ENCODE data around the gene BRI3.

The BRI3 gene

DNA sequence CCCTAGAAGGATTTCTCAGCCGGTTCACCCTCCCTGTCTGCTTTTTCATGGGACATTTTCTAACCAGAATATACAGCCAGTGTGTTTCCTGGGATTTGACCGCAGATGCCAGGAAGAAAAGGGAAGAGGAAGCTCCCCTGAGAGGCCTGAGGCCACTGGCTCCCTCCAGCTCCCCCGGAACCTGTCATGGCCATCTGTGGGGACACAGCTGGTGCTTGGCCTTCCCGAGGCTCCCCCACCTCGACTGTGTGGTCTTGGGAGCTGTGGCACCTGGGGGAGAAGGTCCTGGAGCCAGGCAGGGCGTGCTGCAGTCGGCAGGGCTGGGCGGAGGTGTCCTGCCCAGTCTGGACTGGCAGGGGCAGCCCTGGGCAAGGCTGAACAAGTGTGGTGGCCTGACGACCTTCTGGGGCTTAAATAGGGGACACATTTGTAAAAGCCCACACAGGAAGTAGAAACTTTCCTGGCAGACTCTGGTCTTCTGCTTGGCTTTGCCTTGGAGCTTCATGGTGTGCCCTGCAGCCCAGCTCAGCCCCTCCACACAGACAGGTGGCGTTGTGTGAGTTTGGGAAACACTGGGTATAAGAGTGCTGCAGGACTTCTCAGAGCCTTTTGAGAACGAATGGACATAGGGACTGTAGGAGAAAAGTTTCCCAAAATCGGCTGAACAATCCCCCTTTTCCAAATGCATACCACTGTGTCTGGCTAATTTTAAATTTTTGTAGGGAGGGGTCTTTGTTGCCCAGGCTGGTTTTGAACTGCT lies 6.8 kb downstream of the BRI3 start:
- DNase-seq: no peak

DNA sequence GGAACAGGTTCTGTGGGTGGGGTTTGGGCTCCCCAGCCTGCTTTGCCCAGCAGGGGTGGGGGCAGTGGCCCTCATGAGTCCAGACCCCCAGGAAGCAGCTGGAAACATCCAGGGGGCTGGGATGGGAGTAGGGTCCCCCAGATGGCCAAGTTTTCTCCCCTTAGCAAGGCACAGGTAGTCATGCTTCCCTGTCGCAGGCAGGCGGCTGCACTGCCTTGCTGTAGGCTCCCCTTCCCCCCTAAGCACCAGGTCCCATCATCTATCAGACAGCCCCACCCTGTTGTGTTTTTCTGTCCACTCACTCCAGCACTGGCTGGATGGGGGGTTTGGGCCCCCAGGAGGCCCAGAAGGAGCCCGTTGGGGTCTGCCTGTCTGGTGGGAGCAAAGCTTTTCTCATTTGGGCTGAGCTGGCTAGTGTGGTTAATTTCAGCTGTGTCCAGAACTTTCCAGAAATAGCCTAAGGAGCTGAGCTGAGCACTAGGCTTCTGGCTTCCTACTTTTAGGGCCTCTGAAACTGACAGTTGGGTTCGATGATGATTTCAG lies 7.9 kb downstream of the BRI3 start:
- DNase-seq: no peak

DNA sequence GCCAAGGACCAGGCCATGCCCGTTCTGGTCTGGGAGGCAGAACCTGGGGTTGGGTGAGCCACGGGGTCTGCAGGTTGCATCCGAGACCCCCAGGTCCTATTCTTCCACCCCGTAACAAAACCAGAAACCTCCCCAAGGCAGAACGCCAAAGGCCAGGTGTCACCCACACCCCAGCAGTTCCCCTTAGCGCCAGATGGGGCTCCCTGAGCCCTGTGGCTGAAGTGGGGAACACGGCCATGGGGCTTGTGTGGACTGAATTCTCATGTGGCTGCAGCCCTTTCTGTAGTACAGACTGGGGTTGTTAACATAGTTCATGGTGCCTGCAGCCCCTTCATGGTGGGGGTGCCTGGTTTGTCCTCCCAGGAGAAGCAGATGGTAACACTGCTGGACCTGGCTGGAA lies 10.2 kb downstream of the BRI3 start:
- no peak for DNase-seq

DNA sequence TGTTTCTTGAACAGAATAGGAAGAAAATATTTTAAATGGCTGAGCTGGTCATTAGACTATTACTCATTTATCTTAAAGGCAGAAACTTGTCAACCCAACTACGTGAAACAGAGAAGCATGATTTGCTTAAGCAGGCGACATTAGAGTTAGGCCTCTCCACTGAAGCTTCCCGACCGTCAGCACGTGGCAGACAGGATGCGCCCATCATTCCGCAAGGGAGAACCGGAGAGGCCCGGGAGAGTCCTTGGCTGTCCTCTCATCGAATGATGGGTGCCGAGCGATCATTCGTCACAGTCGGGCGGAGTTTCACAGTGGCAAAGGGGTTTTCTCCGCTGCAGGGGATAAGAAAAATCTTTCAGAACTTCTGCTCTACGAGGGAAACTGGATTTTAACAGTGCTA lies 11.8 kb downstream of the BRI3 start:
- DNase-seq: no peak

GRCh38 chr7:98293746-98294145 lies 12.3 kb downstream of the BRI3 start:
- DNase-seq: no peak

DNA sequence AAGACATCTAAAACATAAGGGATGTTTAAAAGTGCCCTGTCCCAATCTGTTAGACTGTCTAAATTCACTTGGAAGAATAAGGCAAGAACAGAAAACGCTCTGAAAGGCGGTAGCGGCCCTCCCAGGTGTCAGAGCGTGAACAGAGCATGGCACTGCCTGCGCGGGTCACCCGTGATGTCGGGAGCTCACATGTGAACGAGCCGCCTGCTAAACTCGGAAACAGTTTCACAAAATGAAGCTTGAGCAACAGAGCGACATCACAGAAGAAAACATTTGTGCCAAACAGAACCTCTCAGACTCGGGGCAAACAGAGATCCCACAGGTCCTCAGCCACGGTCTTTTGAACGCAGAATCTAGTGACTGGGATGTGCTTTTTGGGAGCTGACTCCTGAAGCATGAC lies 12.8 kb downstream of the BRI3 start:
- no peak for DNase-seq

DNA sequence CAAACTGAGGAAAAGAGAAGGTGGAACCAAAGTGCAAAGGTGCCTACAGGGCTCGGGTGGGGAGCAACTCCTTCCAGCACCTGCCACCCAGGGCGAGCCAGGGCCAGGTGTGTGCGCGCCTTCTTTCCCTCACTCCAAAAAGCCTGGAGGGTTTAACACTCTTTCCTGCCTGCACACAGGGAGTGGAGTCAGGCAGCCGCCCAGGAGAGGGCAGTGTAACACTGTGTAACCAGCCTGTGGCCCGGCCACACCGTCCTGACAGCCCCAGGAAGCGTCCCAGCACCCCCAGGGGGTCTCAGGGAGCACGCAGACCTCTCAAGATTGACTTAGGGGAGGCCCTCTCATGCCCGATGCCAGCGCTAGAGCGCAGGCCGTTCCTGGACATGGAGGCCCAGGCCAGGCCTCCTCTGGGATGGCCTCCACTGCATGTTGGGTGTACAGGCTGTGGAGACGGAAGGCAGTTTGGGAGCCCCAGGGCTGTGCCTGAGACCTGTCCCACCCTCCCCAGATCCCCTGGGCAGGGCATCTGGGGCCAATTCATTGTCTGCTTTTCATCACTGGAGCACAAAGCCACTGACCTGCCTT lies 13.4 kb downstream of the BRI3 start:
- DNase-seq: no peak

GRCh38 chr7:98295467-98296192 lies 14.1 kb downstream of the BRI3 start:
- no peak for DNase-seq

GRCh38 chr7:98296833-98297232 lies 15.3 kb downstream of the BRI3 start:
- no peak for DNase-seq

GRCh38 chr7:98297626-98298286 lies 16.3 kb downstream of the BRI3 start:
- DNase-seq: no peak

- no peak for DNase-seq
Measured at GRCh38 chr7:98300595-98301372, 19.3 kb downstream of the BRI3 start.

- DNase-seq: no peak
Measured at GRCh38 chr7:98301693-98302470, 20.4 kb downstream of the BRI3 start.

GRCh38 chr7:98303176-98303865 lies 21.8 kb downstream of the BRI3 start:
- no peak for DNase-seq

GRCh38 chr7:98303906-98304305 lies 22.4 kb downstream of the BRI3 start:
- no peak for DNase-seq

DNA sequence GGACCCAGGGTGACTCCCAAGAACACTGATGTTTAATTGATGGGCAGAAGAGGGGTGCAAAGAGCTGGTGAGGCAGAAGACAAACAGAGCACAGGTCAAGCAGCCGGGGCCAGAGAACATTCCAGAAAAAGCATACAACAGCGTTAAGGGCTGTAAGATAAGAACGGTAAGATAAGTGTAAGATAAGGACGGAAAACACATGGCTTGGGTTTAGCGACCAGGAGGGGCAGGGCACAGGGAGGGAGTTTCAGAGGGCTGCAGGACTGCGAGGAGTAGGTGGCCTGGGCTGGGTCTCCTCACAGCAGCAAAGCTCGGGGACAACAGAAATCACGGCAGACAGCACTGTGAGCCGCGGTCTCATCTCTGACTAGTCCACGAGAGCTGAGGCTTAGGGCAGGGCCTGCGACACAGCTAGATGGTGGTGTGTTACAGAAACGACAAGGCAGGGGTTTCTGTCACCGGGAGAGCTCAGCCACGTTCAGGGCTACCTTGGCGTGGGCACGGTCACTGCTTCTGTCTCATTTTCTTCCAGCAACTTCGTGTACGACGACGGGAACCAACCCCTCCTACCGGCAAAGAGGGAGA lies 24.6 kb downstream of the BRI3 start:
- DNase-seq: no peak

- DNase-seq: no peak
Measured at GRCh38 chr7:98307971-98308466, 26.5 kb downstream of the BRI3 start.

GRCh38 chr7:98309566-98309965 lies 28.1 kb downstream of the BRI3 start:
- DNase-seq: no peak

GRCh38 chr7:98312201-98312600 lies 30.7 kb downstream of the BRI3 start:
- no peak for DNase-seq

GRCh38 chr7:98314469-98314868 lies 33.0 kb downstream of the BRI3 start:
- DNase-seq: no peak

GRCh38 chr7:98315318-98315993 lies 34.0 kb downstream of the BRI3 start:
- DNase-seq: no peak

All from suppressor macrophage treated with lipopolysaccharide for 4 hours (primary cell).